Stimulated activated CD4-positive, alpha-beta T cell treated with anti-CD3 and anti-CD28 coated beads, Interleukin-12 subunit alpha, Interleukin-12 subunit beta, amount 100 ng/mL, for 4 hours (primary cell): ENCODE data around the gene SLC27A1.
A peak's percentile ranks its signal among the peaks of the same experiment; 100 is the strongest.
"Not testable (repeated sequence)": the region's sequence is repeated elsewhere in the genome, so short reads cannot be mapped to it uniquely, and the experiment has no call there.

Source experiments
- DNase-seq: peaks from one replicate; pipeline ENCODE4 v3.0.0-alpha.2; 2020

SLC27A1 gene

DNA sequence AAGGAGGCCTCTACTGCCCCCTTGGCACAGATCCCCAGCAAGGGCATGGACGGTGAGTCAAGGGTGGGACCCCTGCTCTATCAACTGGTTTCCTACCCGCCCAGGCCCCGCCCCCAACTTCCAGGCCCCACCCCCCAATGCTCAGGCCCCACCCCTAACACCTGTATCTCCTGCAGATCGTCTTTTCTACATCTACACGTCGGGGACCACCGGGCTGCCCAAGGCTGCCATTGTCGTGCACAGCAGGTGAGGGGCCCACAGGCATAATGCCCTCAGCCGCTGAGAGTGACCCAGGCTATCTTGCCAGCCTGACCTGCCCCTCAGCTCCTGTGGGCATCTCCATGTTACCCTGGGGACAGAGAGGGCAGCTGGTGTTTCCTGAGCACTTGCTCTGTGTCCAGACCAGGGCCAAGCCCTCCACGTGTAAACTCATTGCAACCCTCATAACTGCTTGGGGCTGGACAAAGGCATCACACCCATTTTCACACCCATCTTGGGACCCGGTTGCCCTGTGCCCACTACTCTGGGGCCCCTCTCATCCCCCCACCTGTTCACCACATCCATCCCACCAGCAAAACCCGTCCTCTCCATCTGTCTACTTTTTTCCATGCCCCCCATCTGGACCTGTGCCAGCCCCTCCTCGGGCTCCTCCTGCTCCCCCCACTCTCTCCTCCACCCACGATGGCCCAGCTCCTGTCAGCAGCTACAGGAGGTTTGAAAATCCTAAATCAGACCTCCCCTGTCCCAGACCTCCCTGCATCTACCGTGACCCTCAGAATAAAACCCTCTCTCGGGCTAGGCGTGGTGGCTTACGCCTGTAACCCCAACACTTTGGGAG is 17.2 kb downstream of the SLC27A1 start:
- DNase-seq = no peak

DNA sequence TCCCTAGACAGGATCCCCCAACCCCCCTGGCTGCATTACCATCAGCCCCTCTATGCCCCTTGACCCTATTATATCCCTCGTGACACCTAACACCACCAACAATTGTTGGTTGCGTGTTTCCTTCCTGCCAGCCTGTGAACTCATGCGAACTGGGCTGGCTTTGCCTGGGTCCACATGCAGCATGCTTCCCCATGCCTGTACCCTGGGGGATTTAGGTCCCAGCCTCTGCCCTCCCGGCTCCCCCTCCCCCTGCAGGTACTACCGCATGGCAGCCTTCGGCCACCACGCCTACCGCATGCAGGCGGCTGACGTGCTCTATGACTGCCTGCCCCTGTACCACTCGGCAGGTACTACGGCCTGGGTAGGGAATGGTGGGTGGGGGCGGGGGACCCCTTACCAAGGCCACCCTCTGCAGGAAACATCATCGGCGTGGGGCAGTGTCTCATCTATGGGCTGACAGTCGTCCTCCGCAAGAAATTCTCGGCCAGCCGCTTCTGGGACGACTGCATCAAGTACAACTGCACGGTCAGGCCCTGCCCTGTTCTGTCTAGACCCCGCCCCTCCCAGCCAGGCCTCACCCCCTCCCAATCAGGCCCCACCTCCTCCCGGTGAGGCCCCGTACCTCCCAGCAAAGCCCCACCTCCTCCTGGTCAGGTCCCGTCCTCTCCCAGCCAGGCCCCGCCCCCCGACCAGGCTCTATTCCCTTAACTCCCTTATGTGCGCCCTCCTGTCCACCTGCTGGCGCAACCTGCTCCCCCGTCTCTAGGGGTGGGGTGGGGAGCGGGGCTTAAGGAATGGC is 18.5 kb downstream of the SLC27A1 start:
- peak; percentile 75 for DNase-seq

DNA sequence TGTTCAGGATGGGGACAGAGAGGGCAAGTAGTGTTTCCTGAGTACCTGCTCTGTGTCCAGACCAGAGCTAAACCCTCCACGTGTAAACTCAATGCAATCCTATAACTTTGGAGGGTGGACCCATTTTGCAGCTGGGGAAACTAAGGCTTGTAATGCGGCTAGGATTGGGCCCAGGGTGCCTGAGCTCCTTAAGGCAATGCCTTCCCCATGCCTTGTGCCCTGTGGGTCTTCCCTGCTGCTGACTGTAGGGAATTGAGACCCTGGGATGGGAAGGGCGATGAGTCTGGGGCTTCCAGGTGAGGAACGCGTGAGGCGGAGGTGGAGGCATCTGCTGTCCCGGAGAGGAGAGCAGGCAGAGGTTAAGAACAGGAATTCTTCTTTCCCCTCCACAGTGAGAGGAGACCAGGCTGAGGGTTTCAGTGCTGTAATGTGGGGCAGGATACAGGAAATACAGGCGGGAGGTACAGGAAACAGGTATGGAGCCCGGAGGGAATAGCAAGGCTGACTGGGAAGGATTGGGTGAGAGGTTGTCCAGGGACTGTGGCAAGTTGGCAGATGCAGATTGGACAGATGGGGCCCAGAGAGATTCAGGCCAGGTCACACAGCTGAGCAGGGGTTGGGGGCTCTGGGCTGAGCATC is 19.2 kb downstream of the SLC27A1 start:
- DNase-seq = no peak

DNA sequence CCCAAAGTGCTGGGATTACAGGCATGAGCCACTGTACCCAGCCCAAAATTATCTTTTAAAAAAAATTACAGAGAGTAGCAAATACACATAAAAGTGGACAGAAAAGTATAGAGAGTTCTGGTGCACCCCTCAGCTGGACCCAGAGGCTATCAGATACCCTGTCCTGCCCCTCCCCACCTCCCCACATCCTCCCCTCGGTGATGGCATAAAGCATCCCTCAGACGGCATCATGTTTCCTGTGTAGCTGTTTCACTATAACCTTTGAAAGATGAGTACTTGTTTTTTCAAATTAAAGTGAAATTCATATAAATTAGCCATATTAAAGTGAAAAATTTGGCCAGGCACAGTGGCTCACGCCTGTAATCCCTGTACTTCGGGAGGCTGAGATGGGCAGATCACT is 20.1 kb downstream of the SLC27A1 start:
- no peak for DNase-seq

DNA sequence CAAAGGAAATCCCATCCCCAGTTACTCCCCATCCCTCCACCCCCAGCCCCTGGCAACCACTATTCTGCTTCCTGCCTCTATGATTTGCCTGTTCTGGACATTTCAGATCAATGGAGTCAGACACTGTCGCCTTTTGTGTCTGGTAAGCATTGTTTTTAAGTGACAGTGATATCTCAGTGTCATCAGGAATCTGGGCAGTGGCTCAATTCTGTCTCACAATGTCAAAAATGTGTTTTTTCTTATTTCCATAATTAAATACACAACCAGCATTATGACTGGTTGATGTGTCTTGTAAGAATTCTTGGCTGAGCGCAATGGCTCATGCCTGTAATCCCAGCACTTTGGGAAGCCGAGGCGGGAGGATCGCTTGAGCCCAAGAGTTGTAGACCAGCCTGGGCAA is 21.0 kb downstream of the SLC27A1 start:
- no peak for DNase-seq

DNA sequence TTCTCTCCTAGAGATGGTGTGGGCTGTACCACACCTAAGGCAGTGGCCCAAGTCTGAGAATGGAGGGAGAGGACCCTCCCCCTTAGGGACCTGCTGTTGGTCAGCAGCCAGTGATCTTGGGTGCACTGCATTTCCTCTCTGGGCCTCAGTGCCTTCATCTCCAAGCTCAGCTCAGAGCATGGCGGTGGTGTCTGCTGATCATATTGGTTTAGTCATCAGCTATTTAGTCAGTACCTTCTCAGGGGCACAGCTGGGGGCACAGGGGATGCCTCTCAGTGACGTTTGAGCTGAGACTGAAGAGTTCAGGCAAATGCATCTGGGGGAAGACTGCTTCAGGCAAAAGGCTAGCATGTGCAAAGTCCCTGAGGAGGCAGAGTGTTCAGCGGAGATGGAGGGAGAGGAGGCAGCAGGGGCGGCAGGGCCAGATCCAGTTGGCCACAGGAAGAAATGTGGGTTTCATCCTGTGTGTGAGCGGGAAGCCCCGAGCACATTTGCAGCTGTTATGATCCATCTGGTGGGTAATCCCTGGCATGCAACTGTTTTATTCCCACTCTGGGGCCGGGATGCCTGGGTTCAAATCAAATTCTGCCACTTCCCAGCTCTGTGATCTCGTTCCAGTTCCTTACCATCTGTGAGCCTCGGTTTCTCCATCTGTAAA is 25.4 kb downstream of the SLC27A1 start:
- DNase-seq = no peak

DNA sequence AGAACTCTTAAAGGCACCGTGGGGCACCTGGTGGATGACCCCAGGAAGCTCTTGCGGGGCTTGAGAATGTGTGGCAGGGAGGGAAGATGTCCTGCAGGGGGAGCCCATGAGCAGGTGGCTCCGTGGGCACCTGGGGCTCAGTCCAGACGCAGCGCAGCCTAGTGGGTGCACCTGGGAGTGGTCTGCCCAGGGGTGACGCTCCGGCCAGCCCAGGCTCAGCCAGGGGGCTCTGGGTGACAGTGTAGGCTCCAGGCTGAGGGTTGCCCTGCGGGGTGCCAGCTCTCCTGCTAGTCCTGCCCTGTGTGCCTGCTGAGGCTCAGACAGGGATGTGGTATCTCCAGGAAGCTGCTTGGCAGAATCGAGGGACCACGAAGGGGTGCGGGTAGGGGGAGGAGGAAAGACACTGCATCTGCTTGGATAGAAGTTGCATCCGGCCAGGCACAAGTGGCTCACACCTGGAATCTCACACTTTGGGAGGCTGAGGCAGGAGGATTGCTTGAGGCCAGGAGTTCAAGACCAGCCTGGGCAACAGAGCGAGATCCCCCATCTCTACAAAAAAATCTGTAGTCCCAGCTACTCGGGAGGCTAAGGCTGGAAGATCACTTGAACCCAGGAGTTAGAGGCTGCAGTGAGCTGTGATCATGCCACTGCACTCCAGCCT is 26.1 kb downstream of the SLC27A1 start:
- DNase-seq = peak; percentile 80

DNA sequence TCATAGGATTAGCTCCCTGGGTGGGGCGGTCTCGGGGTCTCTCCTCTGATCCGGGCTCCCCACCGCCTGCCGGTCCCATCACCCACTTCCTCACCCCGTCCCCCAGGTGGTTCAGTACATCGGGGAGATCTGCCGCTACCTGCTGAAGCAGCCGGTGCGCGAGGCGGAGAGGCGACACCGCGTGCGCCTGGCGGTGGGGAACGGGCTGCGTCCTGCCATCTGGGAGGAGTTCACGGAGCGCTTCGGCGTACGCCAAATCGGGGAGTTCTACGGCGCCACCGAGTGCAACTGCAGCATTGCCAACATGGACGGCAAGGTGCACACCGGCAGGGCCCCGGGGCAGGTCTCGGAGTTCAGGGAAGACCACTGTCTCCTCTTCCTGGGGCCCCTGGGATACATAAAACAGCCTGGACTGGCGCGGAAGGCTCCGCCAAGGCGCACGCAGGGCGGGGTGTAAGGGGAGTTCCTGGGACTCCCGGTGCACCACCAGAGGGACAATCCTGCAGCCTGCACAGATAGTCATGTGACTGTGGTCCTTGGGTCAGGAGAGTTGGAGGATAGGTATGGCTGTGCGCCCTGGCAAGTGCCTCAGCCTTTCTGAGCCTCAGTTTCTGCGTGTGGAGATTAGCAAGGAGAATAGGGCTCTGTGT is 26.9 kb downstream of the SLC27A1 start:
- DNase-seq = no peak

DNA sequence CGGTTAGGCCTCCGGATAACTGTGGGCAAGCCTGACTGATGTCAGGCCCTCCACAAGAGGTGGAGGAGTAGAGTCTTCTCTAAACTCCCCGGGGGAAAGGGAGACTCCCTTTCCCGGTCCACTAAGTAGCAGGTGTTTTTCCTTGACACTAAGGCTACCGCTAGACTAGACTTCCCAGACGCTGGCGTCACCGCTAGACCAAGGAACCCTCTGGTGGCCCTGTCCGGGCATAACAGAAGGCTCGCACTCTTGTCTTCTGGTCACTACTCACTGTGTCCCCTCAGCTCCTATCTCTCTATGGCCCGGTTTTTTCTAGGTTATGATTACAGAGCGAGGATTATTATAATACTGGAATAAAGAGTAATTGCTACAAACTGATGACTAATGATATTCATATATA is 28.7 kb downstream of the SLC27A1 start:
- DNase-seq = not testable (repeated sequence)

DNA sequence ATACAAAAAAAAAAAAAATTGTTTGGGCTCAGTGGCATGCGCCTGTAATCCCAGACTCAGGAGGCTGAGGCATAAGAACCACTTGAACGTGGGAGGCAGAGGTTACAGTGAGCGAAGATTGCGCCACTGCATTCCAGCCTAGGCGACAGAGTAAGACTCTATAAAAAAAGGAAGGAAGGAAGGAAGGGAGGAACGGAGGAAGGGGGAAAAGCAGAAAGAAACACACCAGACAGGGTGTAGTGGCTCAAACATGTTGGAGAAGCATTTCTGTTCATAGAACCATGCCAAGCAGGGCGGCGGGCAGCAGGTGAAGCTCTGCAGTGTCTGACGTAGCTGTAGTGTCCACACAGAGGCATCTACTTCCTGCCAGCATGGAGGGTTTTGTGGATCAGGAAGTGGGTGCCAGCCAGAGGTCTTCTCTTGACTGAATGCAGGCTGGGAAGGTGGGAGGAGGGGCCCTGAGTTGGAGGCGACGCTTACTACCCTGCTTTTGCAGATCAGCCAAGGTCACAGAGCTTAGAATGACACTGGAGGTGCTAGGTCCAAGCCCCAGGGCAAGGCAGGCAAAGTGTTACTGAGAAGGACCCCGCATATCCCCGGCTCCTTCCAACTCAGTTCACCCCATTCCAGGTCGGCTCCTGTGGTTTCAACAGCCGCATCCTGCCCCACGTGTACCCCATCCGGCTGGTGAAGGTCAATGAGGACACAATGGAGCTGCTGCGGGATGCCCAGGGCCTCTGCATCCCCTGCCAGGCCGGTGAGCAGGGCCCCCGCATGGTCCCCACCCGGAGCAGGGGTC is 29.5 kb downstream of the SLC27A1 start:
- DNase-seq = no peak

DNA sequence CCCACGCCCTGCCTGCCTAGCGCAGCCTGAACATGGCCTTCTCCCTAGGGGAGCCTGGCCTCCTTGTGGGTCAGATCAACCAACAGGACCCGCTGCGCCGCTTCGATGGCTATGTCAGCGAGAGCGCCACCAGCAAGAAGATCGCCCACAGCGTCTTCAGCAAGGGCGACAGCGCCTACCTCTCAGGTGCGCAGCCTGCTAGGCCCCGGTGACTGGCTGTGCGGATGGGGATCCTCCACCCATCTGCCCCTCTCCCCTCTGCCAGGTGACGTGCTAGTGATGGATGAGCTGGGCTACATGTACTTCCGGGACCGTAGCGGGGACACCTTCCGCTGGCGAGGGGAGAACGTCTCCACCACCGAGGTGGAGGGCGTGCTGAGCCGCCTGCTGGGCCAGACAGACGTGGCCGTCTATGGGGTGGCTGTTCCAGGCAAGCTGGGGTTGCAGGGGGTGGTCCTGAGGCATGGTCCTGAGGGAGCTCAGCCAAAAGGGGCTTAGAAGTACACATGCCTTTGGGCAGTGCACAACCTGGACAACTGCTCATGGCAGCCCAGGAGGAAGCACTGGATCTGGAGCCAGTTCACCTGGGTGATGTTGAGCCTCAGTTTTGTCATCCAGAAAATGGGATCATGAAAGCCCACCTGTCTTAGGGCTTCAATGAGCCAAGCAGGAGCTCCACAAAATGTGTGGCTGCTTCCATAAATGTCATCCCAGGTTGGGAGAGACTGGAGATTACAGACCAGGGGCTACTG is 30.3 kb downstream of the SLC27A1 start:
- no peak for DNase-seq

DNA sequence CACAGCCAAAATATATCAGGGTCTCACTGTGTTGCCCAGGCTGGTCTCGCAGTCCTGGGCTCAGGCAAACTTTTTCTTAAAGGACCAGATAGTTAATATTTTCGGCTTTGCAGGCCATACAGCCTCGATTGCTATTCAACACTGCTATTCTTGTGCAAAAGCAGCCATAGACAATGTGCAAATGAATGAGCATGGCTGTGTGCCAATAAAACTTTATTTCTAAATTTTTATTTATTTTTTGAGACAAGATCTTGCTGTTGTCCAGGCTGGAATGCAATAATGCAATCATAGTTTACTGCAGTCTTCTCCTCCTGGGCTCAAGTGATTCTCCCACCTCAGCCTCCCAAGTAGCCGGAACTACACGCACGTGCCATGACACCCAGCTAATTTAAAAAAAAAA is 32.9 kb downstream of the SLC27A1 start:
- DNase-seq = no peak

DNA sequence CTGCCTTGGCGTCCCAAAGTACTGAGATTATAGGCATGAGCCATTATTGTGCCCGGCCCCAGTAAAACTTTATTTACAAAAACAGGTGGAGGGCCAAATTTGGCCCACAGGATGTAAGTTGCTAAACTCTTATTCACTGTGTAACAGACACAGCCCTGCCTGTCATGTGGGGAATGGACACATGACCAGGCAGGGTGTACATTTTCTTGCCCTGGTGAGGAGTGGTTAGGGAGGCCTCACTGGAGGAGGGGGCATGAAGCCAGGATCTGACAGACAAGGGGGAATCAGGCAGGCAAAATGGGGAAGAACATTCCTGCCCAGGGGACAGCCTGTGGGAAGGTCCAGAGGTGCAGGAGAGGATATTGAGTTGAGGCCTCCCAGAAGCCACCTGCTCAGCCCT is 33.7 kb downstream of the SLC27A1 start:
- no peak for DNase-seq

DNA sequence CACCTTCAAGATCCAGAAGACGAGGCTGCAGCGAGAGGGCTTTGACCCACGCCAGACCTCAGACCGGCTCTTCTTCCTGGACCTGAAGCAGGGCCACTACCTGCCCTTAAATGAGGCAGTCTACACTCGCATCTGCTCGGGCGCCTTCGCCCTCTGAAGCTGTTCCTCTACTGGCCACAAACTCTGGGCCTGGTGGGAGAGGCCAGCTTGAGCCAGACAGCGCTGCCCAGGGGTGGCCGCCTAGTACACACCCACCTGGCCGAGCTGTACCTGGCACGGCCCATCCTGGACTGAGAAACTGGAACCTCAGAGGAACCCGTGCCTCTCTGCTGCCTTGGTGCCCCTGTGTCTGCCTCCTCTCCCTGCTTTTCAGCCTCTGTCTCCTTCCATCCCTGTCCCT is 34.1 kb downstream of the SLC27A1 start:
- DNase-seq = no peak

DNA sequence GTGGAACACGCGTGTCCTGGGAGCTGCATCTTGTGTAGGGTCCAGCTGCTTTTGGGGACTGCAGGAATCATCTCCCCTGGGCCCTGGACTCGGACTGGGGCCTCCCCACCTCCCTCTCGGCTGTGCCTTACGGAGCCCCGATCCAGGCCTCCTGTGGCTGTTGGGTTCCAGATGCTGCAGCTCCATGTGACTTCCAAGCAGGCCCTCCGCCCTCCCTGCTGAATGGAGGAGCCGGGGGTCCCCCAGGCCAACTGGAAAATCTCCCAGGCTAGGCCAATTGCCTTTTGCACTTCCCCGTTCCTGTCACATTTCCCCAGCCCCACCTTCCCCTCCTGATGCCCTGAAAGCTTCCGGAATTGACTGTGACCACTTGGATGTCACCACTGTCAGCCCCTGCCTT is 34.9 kb downstream of the SLC27A1 start:
- DNase-seq = no peak

DNA sequence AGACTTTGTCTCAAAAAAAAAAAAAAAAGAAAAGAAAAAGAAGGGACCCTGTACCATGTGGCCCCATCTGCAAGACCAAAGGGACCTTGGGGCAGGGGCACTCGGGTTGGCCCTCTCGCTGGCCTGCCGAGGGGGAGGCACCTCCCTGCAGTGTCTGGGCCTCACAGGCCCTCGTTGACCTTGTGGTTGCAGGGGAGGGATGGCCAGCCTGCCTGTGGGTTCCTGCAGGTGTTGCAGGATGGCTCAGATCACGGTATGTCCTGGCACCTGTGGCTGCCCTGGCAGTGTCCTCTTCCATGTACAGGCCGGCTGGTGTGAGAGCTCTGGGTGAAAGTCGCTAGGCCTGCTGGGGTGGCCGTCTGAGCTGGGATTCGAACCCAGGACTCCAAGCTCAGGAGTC is 36.4 kb downstream of the SLC27A1 start:
- DNase-seq = no peak

DNA sequence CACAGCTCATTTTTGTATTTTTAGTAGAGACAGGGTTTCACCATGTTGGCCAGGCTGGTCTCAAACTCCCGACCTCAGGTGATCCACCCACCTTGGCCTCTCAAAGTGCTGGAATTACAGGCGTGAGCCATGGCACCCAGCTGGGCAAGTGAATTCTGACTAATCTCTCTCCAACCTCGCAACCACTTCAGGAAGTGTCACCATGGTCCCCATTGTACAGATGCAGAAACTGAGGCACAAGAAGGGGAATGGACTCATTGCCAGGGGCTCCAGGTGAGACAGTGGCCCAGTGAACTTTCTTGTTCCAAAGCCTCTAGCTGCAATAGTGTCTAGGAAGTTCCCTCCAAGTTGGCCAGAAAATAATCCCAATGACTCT is 38.2 kb downstream of the SLC27A1 start:
- not testable (repeated sequence) for DNase-seq

DNA sequence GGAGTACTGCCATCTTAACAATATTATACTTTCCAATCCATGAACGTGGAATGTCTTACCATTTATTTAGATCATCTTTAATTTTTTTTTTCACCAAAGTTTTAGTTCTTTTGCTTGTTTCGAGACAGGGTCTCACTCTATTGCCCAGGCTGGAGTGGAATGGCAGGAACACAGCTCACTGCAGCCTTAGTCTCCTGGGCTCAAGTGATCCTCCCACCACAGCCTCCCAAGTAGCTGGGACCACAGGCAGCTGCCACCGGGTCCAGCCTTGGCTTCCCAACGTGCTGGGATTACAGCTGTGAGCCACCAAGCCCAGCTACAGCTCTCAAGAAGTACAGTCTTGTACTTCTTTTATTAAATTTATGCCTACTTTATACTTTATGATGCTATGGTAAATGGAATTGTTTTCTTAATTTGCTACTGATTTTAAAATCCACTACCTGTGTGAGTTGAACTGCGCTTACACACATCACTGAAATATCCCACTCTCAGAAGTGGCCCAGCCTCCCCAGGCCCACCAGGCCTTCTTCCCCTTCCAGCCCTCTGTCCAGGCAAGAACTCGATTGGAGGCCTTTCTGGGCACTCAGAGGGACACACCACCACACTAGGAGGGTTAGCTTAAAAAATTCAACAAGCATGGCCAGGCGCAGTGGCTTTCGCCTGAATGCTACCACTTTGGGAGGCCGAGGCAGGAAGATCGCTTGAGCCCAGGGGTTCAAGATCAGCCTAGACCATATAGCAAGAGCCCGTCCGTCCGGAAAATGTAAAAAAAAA is 40.1 kb downstream of the SLC27A1 start:
- DNase-seq = no peak

DNA sequence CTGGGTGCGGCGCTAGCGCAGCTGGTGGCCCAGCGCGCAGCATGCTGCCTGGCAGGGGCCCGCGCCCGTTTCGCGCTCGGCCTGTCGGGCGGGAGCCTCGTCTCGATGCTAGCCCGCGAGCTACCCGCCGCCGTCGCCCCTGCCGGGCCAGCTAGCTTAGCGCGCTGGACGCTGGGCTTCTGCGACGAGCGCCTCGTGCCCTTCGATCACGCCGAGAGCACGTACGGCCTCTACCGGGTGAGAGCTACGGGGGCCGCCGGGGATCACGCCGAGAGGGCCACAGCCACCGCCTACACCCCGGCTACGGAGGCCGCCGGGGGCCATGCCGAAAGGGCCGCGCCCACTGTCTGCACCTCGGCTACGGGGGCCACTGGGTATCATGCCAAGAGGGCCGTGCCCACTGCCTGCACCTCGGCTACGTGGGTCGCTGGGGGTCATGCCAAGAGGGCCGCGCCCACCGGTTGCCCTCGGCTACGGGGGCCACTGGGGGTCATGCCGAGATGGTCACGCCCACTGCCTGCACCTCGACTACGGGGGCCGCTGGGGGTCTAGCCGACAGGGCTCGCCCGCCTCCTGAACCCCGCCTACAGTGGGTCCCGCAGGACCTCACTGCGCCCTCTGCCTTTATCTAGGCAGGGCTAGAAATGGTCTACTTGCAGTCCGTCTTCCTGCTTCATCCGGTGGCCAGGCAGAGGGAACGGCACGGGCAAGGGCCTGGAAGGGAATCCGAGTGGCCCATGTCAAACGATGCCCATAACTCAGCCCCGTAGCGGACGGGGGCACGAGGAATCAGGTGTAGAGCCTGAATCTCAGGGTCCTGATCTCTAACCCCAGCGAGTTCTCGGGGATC is 41.6 kb downstream of the SLC27A1 start:
- DNase-seq = peak; percentile 81
